Cardiac muscle cell (in vitro differentiated cells and primary cell): ENCODE data around the gene PLAAT3. TPM values are rescaled to one million over a fixed set of nuclear protein-coding genes. Genes with fewer than 3 reads are reported as not detected.

ENCODE experiments used
- DNase-seq, 2 donors: peaks; one replicate each; pipeline versions ENCODE4 v3.0.0 to v3.0.0-alpha.2; 2010 to 2017; ENCODE audit warnings: low read depth in 1 of 2, low spot score in 1 of 2
- H3K27ac ChIP-seq: fragments of 200-600 bp; sonication (generic); 2 replicates; pipeline ENCODE4 v1.5.1; 2016
- H3K27me3 ChIP-seq: fragments of 200-600 bp; sonication (generic); 2 replicates; pipeline ENCODE4 v1.6.0; 2016; ENCODE audit warnings: control low read depth
- H3K36me3 ChIP-seq: fragments of 200-600 bp; sonication (generic); 2 replicates; pipeline ENCODE4 v1.5.1; 2016; ENCODE audit warnings: control low read depth
- H3K4me1 ChIP-seq: fragments of 200-600 bp; sonication (generic); 2 replicates; pipeline ENCODE4 v1.8.1; 2017; ENCODE audit warnings: low read depth, mild to moderate bottlenecking, mixed run types
- H3K4me3 ChIP-seq: fragments of 200-600 bp; sonication (generic); 2 replicates; pipeline ENCODE4 v1.5.1; 2016; ENCODE audit warnings: mild to moderate bottlenecking
- H3K9me3 ChIP-seq: fragments of 200-600 bp; sonication (generic); 2 replicates; pipeline ENCODE4 v1.5.1; 2017; ENCODE audit warnings: low read depth, mild to moderate bottlenecking, control low read depth
- CTCF ChIP-seq: IDR thresholded peaks from 2 replicates; pipeline ENCODE4 v1.5.1; 2012; ENCODE audit warnings: low read depth, mild to moderate bottlenecking, low read length
- polyA plus RNA-seq: library from polyadenylated mRNA; unstranded; fragments of >200 nt; fragmentation: Nextera tagmentation; extraction: Ambion mirVana; gene quantifications from 2 replicates; pipeline ENCODE4 v1.2.1, GENCODE V29; 2016
- total RNA-seq: library from RNA; depleted of rRNA; stranded (reverse); fragments of >200 nt; gene quantifications from 2 replicates; pipeline ENCODE4 v1.2.3, GENCODE V29; 2016

PLAAT3 gene
- 7.6 and 10.0 TPM in 2 replicates for total RNA-seq
- 10.8 and 29.3 TPM in 2 replicates for polyA plus RNA-seq

GRCh38 chr11:63614136-63614671 lies at the start of gene PLAAT3:
Gene PLAAT3 (minus strand): TSS chr11:63614433. CDS start chr11:63614014, 419 bp downstream.
- Histone ChIP-seq H3K27ac (no peak within 1 kb of the TSS), H3K27me3 (peaks cover 43% of the 10 kb centered on the region)
- TF ChIP-seq CTCF: no peak

GRCh38 chr11:63663809-63664208 lies 49.6 kb upstream of the PLAAT3 start:
- DNase-seq: peak in 1 of 2 donors; percentile 59
- Histone ChIP-seq H3K4me3 (no peak overlapping the region), H3K4me1 (peaks cover 9% of the 10 kb centered on the region), H3K27me3 (no peaks in the 10 kb centered on the region), H3K27ac (no peak overlapping the region), H3K9me3 (no peaks in the 10 kb centered on the region), H3K36me3 (no peaks in the 10 kb centered on the region)
- TF ChIP-seq CTCF: no peak

More at GRCh38 chr11:63614136-63614671, at the start of gene PLAAT3:
- Histone ChIP-seq H3K4me1 (no peaks in the 10 kb centered on the region), H3K4me3 (peak within 1 kb of the TSS; percentile 60), H3K9me3 (no peaks in the 10 kb centered on the region), H3K36me3 (no peaks in the 10 kb centered on the region)
- DNase-seq: peak; percentile 73 to 83

- no peak for TF ChIP-seq CTCF
- H3K4me1 ChIP-seq: no peaks in the 10 kb centered on the region
- H3K9me3 ChIP-seq: no peaks in the 10 kb centered on the region
- no peak overlapping the region for H3K4me3 ChIP-seq
- no peak overlapping the region for H3K27ac ChIP-seq
- H3K36me3 ChIP-seq: peaks cover 6% of the 10 kb centered on the region
- no peaks in the 10 kb centered on the region for H3K27me3 ChIP-seq
- no peak for DNase-seq
These were observed 46.7 kb upstream of the PLAAT3 start for GRCh38 chr11:63660972-63661371.

- Histone ChIP-seq H3K27ac (no peak overlapping the region), H3K9me3 (no peaks in the 10 kb centered on the region), H3K27me3 (no peaks in the 10 kb centered on the region), H3K36me3 (peaks cover 12% of the 10 kb centered on the region), H3K4me1 (no peaks in the 10 kb centered on the region), H3K4me3 (no peak overlapping the region)
- TF ChIP-seq CTCF: no peak
- DNase-seq: no peak
These were observed 38.4 kb upstream of the PLAAT3 start for GRCh38 chr11:63652671-63653070.

GRCh38 chr11:63643205-63643604 lies 29.0 kb upstream of the PLAAT3 start:
- H3K4me1 ChIP-seq: no peaks in the 10 kb centered on the region
- peaks cover 24% of the 10 kb centered on the region for H3K36me3 ChIP-seq
- no peaks in the 10 kb centered on the region for H3K9me3 ChIP-seq
- no peak overlapping the region for H3K27ac ChIP-seq
- no peak for DNase-seq
- H3K27me3 ChIP-seq: no peaks in the 10 kb centered on the region
- TF ChIP-seq CTCF: no peak
- no peak overlapping the region for H3K4me3 ChIP-seq
